Tibial nerve (tissue), 4 donors: ENCODE results near the gene MKNK1.

ENCODE experiments used
- CTCF ChIP-seq, 5 experiments: fragments of 200-600 bp in 3 of 5; fragments of 450-650 bp in 2 of 5; sonication (generic) in 3 of 5; IDR thresholded peaks; one replicate each; pipeline ENCODE4 v1.5.1; 2016 to 2019; ENCODE audit warnings: antibody characterized with exemption in 5 of 5, mild to moderate bottlenecking in 3 of 5, moderate library complexity in 2 of 5
- EP300 ChIP-seq, 2 donors: sonication (generic); formaldehyde crosslinking; IDR thresholded peaks; one replicate each; pipeline ENCODE4 v1.6.1; 2017; ENCODE audit warnings: antibody characterized with exemption in 2 of 2, mild to moderate bottlenecking in 1 of 2

- no peak for TF ChIP-seq CTCF (IDR thresholded peaks at IDR 0.05)
- TF ChIP-seq EP300 (IDR thresholded peaks at IDR 0.05) = no peak
Observed at GRCh38 chr1:46512135-46512791, 91.8 kb downstream of the MKNK1 start.
